Activated T-helper 17 cell treated with anti-CD3 and anti-CD28 coated beads, Interleukin-2, amount 50 U/mL, for 72 hours (primary cell): ENCODE data around the gene KRTAP8-1. TPM values are rescaled to one million over a fixed set of nuclear protein-coding genes. Genes with fewer than 3 reads are reported as not detected.

Experiments used
- ATAC-seq: fragments of 150-1000 bp; cut with Tn5 transposase; replicated peaks from 2 replicates; pipeline ENCODE4 v1.10.0; 2021; ENCODE audit warnings: mild to moderate bottlenecking, moderate library complexity
- H3K27ac Mint-ChIP-seq: one replicate; pipeline ENCODE4 v1.8.0; 2022; ENCODE audit warnings: mixed read lengths
- H3K27me3 Mint-ChIP-seq: one replicate; pipeline ENCODE4 v1.8.0; 2022; ENCODE audit warnings: mixed read lengths
- H3K36me3 Mint-ChIP-seq: one replicate; pipeline ENCODE4 v1.8.0; 2022; ENCODE audit warnings: low read depth, mild to moderate bottlenecking, mixed read lengths
- H3K4me1 Mint-ChIP-seq: one replicate; pipeline ENCODE4 v1.8.0; 2022; ENCODE audit warnings: mixed read lengths
- H3K4me3 Mint-ChIP-seq: one replicate; pipeline ENCODE4 v1.8.0; 2022; ENCODE audit warnings: mild to moderate bottlenecking, mixed read lengths
- H3K9me3 Mint-ChIP-seq: one replicate; pipeline ENCODE4 v1.8.0; 2022; ENCODE audit warnings: mixed read lengths
- total RNA-seq, 2 donors: library from RNA; stranded (reverse); gene quantifications; one replicate each; pipeline ENCODE4 v1.2.3, GENCODE V29; 2022

Gene KRTAP8-1
- not detected for total RNA-seq

GRCh38 chr21:30813174-30813573 is at the start of gene KRTAP8-1:
Gene KRTAP8-1 (minus strand): TSS chr21:30813274. CDS start chr21:30813220, 54 bp downstream.
- Mint-ChIP-seq H3K36me3 (no peaks in the 10 kb centered on the region), H3K4me1 (peaks cover 2% of the 10 kb centered on the region), H3K27me3 (peaks cover 4% of the 10 kb centered on the region), H3K9me3 (no peaks in the 10 kb centered on the region), H3K4me3 (no peak within 1 kb of the TSS), H3K27ac (no peak within 1 kb of the TSS)
- no peak for ATAC-seq

- Mint-ChIP-seq H3K27ac (no peak overlapping the region), H3K27me3 (peaks cover 16% of the 10 kb centered on the region), H3K36me3 (no peaks in the 10 kb centered on the region), H3K9me3 (no peaks in the 10 kb centered on the region), H3K4me1 (no peaks in the 10 kb centered on the region), H3K4me3 (no peak overlapping the region)
- ATAC-seq: no peak
These were observed 34.8 kb upstream of the KRTAP8-1 start for GRCh38 chr21:30847627-30848500.

GRCh38 chr21:30842990-30843389 is 29.9 kb upstream of the KRTAP8-1 start:
- Mint-ChIP-seq H3K4me3 (no peak overlapping the region), H3K9me3 (no peaks in the 10 kb centered on the region), H3K27ac (no peak overlapping the region), H3K4me1 (no peaks in the 10 kb centered on the region), H3K27me3 (peaks cover 14% of the 10 kb centered on the region), H3K36me3 (no peaks in the 10 kb centered on the region)
- ATAC-seq: no peak

GRCh38 chr21:30839304-30839703 is 26.2 kb upstream of the KRTAP8-1 start:
- H3K9me3 Mint-ChIP-seq: no peaks in the 10 kb centered on the region
- peak; percentile 61 for ATAC-seq
- H3K36me3 Mint-ChIP-seq: no peaks in the 10 kb centered on the region
- H3K27ac Mint-ChIP-seq: no peak overlapping the region
- no peaks in the 10 kb centered on the region for H3K4me1 Mint-ChIP-seq
- H3K27me3 Mint-ChIP-seq: peaks cover 15% of the 10 kb centered on the region
- no peak overlapping the region for H3K4me3 Mint-ChIP-seq

- Mint-ChIP-seq H3K27me3 (peaks cover 17% of the 10 kb centered on the region), H3K27ac (no peak overlapping the region)
These were observed 25.5 kb upstream of the KRTAP8-1 start for GRCh38 chr21:30838536-30838935.

GRCh38 chr21:30831194-30831765 is 18.2 kb upstream of the KRTAP8-1 start:
- Mint-ChIP-seq H3K9me3 (no peaks in the 10 kb centered on the region), H3K27me3 (peaks cover 10% of the 10 kb centered on the region), H3K4me1 (no peaks in the 10 kb centered on the region), H3K4me3 (no peak overlapping the region), H3K36me3 (no peaks in the 10 kb centered on the region), H3K27ac (no peak overlapping the region)
- peak; percentile 52 for ATAC-seq

More at GRCh38 chr21:30838536-30838935, 25.5 kb upstream of the KRTAP8-1 start:
- H3K36me3 Mint-ChIP-seq: no peaks in the 10 kb centered on the region
- no peaks in the 10 kb centered on the region for H3K9me3 Mint-ChIP-seq
- no peak for ATAC-seq
- H3K4me1 Mint-ChIP-seq: no peaks in the 10 kb centered on the region
- no peak overlapping the region for H3K4me3 Mint-ChIP-seq

- Mint-ChIP-seq H3K36me3 (no peaks in the 10 kb centered on the region), H3K4me1 (no peaks in the 10 kb centered on the region), H3K9me3 (no peaks in the 10 kb centered on the region), H3K27me3 (peaks cover 10% of the 10 kb centered on the region), H3K27ac (no peak within 1 kb of the TSS), H3K4me3 (no peak within 1 kb of the TSS)
- no peak for ATAC-seq
These were observed 16.6 kb upstream of the KRTAP8-1 start, which contains the start of gene KRTAP7-1 for GRCh38 chr21:30829659-30830058. Gene KRTAP7-1 (minus strand): TSS chr21:30829759. CDS start chr21:30829698, 61 bp downstream.

- no peak for ATAC-seq
- no peaks in the 10 kb centered on the region for H3K9me3 Mint-ChIP-seq
- H3K27ac Mint-ChIP-seq: no peak overlapping the region
These were observed 6.0 kb upstream of the KRTAP8-1 start for GRCh38 chr21:30818837-30819610.

GRCh38 chr21:30800605-30801004 is 12.5 kb downstream of the KRTAP8-1 start:
- Mint-ChIP-seq H3K27ac (no peak overlapping the region), H3K4me1 (no peaks in the 10 kb centered on the region), H3K9me3 (no peaks in the 10 kb centered on the region), H3K36me3 (no peaks in the 10 kb centered on the region), H3K27me3 (no peaks in the 10 kb centered on the region), H3K4me3 (no peak overlapping the region)
- ATAC-seq: no peak

More at GRCh38 chr21:30818837-30819610, 6.0 kb upstream of the KRTAP8-1 start:
- Mint-ChIP-seq H3K4me3 (no peak overlapping the region), H3K27me3 (peaks cover 6% of the 10 kb centered on the region), H3K4me1 (peaks cover 5% of the 10 kb centered on the region), H3K36me3 (no peaks in the 10 kb centered on the region)

GRCh38 chr21:30793581-30794314 is 19.3 kb downstream of the KRTAP8-1 start:
- H3K36me3 Mint-ChIP-seq: no peaks in the 10 kb centered on the region
- H3K27me3 Mint-ChIP-seq: peaks cover 17% of the 10 kb centered on the region
- no peaks in the 10 kb centered on the region for H3K9me3 Mint-ChIP-seq
- no peak for ATAC-seq
- H3K27ac Mint-ChIP-seq: no peak overlapping the region
- H3K4me3 Mint-ChIP-seq: no peak overlapping the region
- H3K4me1 Mint-ChIP-seq: no peaks in the 10 kb centered on the region

- Mint-ChIP-seq H3K36me3 (no peaks in the 10 kb centered on the region), H3K4me3 (no peak overlapping the region), H3K4me1 (no peaks in the 10 kb centered on the region), H3K27me3 (peaks cover 8% of the 10 kb centered on the region), H3K27ac (no peak overlapping the region), H3K9me3 (no peaks in the 10 kb centered on the region)
- no peak for ATAC-seq
These were observed 33.8 kb downstream of the KRTAP8-1 start for GRCh38 chr21:30779249-30779648.

- Mint-ChIP-seq H3K4me3 (no peak overlapping the region), H3K4me1 (no peaks in the 10 kb centered on the region), H3K36me3 (no peaks in the 10 kb centered on the region), H3K9me3 (no peaks in the 10 kb centered on the region), H3K27me3 (peaks cover 8% of the 10 kb centered on the region), H3K27ac (no peak overlapping the region)
- ATAC-seq: no peak
These were observed 43.2 kb downstream of the KRTAP8-1 start for GRCh38 chr21:30769724-30770431.
